ENCODE measurements around the gene C19orf47. TPM values are rescaled to one million over a fixed set of nuclear protein-coding genes. Genes with fewer than 3 reads are reported as not detected.

The C19orf47 gene
- total and polyA plus RNA-seq, 2 experiments from 2014 or later, result 6.2 to 11.2 TPM

DNA sequence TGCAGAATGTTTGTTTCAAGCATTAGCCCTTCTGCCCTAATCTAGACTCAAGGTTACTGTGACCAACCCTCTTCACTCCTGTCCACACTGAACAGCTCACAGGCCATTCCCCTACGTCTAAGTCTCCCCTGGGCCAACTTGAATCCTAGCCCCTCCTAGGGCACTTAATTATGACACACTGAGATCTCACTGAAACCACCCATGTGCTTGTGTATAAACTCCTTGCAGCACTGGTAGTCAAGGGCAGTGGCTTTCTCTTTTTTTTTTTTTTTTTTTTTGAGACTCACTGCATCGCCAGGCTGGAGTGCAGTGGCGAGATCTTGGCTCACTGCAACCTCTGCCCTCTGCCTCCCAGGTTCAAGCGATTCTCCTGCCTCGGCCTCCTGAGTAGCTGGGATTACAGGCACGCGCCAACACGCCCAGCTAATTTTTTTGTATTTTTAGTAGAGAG lies 61.2 kb downstream of the C19orf47 start:
- H3K4me1 ChIP-seq (ENCODE audit: insufficient read depth), result peaks cover 22% of the 10 kb centered on the region
- no peaks in the 10 kb centered on the region for H3K9me2 ChIP-seq (ENCODE audit: insufficient read depth)
- H3K9ac ChIP-seq, result peak overlapping the region; percentile 89
- 81 to 86% methylated on average over 8 of the region's 8 CpGs for WGBS, 2 experiments (ENCODE audit: low coverage in 1 of 2, low lambda C conversion rate in 2 of 2, missing lambda C conversion rate in 2 of 2)
- H4K20me1 ChIP-seq (ENCODE audit: insufficient read depth), result no peaks in the 10 kb centered on the region
- no peaks in the 10 kb centered on the region for H3K9me3 ChIP-seq (ENCODE audit: low read depth)
- H3K4me3 ChIP-seq, result peak overlapping the region; percentile 68; the same call in 1 of the 2 replicates
- H3K27me3 ChIP-seq (replicated peaks; ENCODE audit: insufficient read depth), result no peaks in the 10 kb centered on the region
- no peaks in the 10 kb centered on the region for H3K36me3 ChIP-seq (ENCODE audit: low read depth)
- H3K4me2 ChIP-seq (ENCODE audit: unreplicated experiment), result peak overlapping the region; percentile 78
- H3K79me2 ChIP-seq (ENCODE audit: insufficient read depth), result peaks cover 30% of the 10 kb centered on the region
- H3K27ac ChIP-seq, result peak overlapping the region; percentile 95
- H2AFZ ChIP-seq, result peak overlapping the region; percentile 99
- in situ Hi-C loops (cut with MboI), result no loop called here
- no peak for TF ChIP-seq EZH2 (IDR thresholded peaks at IDR 0.05; ENCODE audit: insufficient read depth, poor library complexity, severe bottlenecking)
- TF ChIP-seq EZH2phosphoT487 (IDR thresholded peaks at IDR 0.05; ENCODE audit: insufficient read depth, low read depth), result no peak
- peaks cover 10% of the 10 kb centered on the region; the same call in 1 of the 2 replicates for H3F3A ChIP-seq (ENCODE audit: insufficient read depth)
- DNase-seq, result peak; percentile 32

DNA sequence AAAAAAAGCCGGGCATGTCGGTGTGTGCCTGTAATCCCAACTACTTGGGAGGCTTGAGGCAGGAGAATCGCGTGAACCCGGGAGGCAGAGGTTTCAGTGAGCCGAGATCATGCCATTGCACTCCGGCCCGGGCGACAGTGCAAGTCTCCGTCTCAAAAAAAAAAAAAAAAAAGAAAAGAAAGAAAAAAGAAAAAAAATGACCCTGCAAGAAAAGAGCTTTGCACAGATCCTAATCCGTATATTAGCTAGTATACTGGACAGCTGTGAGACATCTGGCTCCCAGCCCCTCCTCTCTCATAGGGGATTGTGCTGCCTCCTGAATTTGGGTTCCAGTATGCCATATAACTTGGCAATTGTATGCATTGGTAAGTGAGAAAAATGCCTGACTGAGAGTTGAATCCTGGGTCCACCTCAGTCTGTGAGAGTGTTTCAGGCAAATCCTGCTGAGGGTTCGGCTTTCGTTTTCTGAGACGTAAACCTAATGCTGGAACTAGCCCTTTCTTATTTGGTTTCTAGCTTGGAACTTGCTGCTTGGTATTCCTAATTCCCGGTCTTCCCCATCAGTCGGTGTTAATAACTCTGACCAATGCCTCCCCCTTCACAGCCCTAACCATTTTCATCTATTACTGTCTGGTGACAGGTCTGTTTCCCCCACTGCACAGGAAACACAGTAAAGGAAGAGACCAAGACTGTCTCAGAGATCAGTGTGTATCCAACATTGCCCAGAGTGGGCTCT lies 61.8 kb downstream of the C19orf47 start:
- WGBS, 2 experiments (ENCODE audit: low coverage in 1 of 2, low lambda C conversion rate in 2 of 2, missing lambda C conversion rate in 2 of 2), result 18 to 23% methylated on average over 16 of the region's 16 CpGs
- Histone ChIP-seq H3K9me2 (ENCODE audit: insufficient read depth) (no peaks in the 10 kb centered on the region), H3K27me3 (replicated peaks; ENCODE audit: insufficient read depth) (no peaks in the 10 kb centered on the region), H3K27ac (peak overlapping the region; percentile 95), H3F3A (ENCODE audit: insufficient read depth) (peaks cover 10% of the 10 kb centered on the region; the same call in 1 of the 2 replicates), H3K4me3 (peak overlapping the region; percentile 68), H2AFZ (peak overlapping the region; percentile 99), H4K20me1 (ENCODE audit: insufficient read depth) (no peaks in the 10 kb centered on the region), H3K4me2 (ENCODE audit: unreplicated experiment) (peak overlapping the region; percentile 80), H3K4me1 (ENCODE audit: insufficient read depth) (peaks cover 27% of the 10 kb centered on the region), H3K9ac (peak overlapping the region; percentile 89), H3K9me3 (ENCODE audit: low read depth) (no peaks in the 10 kb centered on the region), H3K36me3 (ENCODE audit: low read depth) (no peaks in the 10 kb centered on the region), H3K79me2 (ENCODE audit: insufficient read depth) (peaks cover 36% of the 10 kb centered on the region)
- DNase-seq, result peak; percentile 29
- in situ Hi-C loops (cut with MboI), result no loop called here
- TF ChIP-seq EZH2phosphoT487 (IDR thresholded peaks at IDR 0.05; ENCODE audit: insufficient read depth, low read depth) (no peak), EZH2 (IDR thresholded peaks at IDR 0.05; ENCODE audit: insufficient read depth, poor library complexity, severe bottlenecking) (no peak)

DNA sequence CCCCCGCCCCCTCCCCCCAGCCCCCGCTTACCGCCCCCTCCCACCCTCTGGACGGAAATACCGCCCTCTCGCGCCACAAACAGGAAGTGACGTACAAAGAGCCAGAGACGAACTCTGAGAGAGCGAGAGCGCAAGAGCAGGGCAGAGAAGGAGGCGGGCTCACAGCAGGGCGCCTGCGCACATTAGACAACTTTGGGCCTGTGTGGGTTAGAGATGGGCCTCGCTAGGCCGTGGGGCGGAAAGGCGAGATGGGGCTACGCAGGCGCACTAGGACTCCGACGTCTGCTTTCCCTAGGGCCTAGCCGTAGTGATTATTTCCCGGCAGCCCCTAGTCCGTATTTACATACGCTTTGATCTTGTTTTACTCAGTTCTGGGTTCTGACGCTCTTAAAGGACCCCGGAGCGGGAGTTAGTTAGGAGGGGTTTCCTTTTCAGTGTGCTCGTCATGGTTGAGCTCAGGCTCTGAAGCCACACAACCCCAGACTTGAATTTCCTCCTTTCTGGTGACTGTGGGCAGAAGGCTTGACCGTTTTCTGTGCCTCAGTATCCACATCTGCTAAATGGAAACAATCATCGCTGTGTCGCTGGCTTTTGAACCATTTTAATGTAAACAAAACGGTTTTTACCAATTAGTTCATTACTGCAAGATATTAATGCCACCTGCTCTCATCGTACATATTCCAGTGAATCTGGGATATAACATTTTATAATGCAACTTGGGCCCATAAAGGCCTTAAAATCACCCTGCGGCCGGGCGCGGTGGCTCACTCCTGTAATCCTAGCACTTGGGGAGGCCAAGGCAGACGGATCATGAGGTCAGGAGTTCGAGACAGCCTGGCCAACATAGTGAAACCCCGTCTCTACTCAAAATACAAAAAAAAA lies 62.6 kb downstream of the C19orf47 start:
- Histone ChIP-seq H3K36me3 (ENCODE audit: low read depth) (no peaks in the 10 kb centered on the region), H3K27me3 (replicated peaks; ENCODE audit: insufficient read depth) (no peaks in the 10 kb centered on the region), H3K79me2 (ENCODE audit: insufficient read depth) (peaks cover 44% of the 10 kb centered on the region), H3K9me3 (ENCODE audit: low read depth) (no peaks in the 10 kb centered on the region), H3K4me2 (ENCODE audit: unreplicated experiment) (peak overlapping the region; percentile 80), H2AFZ (peak overlapping the region; percentile 99), H3K9ac (peak overlapping the region; percentile 89), H3K9me2 (ENCODE audit: insufficient read depth) (no peaks in the 10 kb centered on the region), H3K27ac (peak overlapping the region; percentile 95), H3F3A (ENCODE audit: insufficient read depth) (peaks cover 10% of the 10 kb centered on the region; the same call in 1 of the 2 replicates), H3K4me1 (ENCODE audit: insufficient read depth) (peaks cover 32% of the 10 kb centered on the region), H4K20me1 (ENCODE audit: insufficient read depth) (no peaks in the 10 kb centered on the region), H3K4me3 (peak overlapping the region; percentile 81)
- DNase-seq, result peak; percentile 100
- TF ChIP-seq EZH2 (IDR thresholded peaks at IDR 0.05; ENCODE audit: insufficient read depth, poor library complexity, severe bottlenecking), result no peak
- no peak for TF ChIP-seq EZH2phosphoT487 (IDR thresholded peaks at IDR 0.05; ENCODE audit: insufficient read depth, low read depth)
- 6 to 8% methylated on average over 38 to 42 of the region's 42 CpGs for WGBS, 2 experiments (ENCODE audit: low coverage in 1 of 2, low lambda C conversion rate in 2 of 2, missing lambda C conversion rate in 2 of 2)
- in situ Hi-C loops (cut with MboI), result no loop called here
